RWPE2 (cell line): ENCODE measurements around the gene RIC1.
"Not testable (repeated sequence)": the region's sequence is repeated elsewhere in the genome, so short reads cannot be mapped to it uniquely, and the experiment has no call there.

Experiments used
- ATAC-seq: fragments of 200-7000 bp; cut with Tn5 transposase; 3 replicates; pipeline ENCODE4 v1.9.1; 2021; ENCODE audit warnings: low read depth
- DNase-seq: peaks from one replicate; pipeline ENCODE4 v3.0.0-alpha.2; 2020; ENCODE audit warnings: low spot score
- H3K27ac ChIP-seq: fragments of 450-650 bp; 2 replicates; pipeline ENCODE4 v1.5.1; 2017; ENCODE audit warnings: mild to moderate bottlenecking; ENCODE audit not compliant: poor library complexity, severe bottlenecking
- H3K27me3 ChIP-seq: fragments of 250-450 bp; sonication (Bioruptor Pico); 2 replicates; pipeline ENCODE4 v1.5.1; 2021; ENCODE audit warnings: mild to moderate bottlenecking, moderate library complexity; ENCODE audit not compliant: insufficient read depth, poor library complexity, severe bottlenecking
- H3K36me3 ChIP-seq: fragments of 250-450 bp; sonication (Bioruptor Pico); 2 replicates; pipeline ENCODE4 v1.5.1; 2020; ENCODE audit warnings: low read depth, mild to moderate bottlenecking, moderate library complexity
- H3K4me1 ChIP-seq: fragments of 250-450 bp; sonication (Bioruptor Pico); 2 replicates; pipeline ENCODE4 v1.5.1; 2021; ENCODE audit warnings: mild to moderate bottlenecking, moderate library complexity; ENCODE audit not compliant: insufficient read depth, poor library complexity, severe bottlenecking
- H3K4me3 ChIP-seq: fragments of 250-450 bp; sonication (Bioruptor Pico); 2 replicates; pipeline ENCODE4 v1.5.1; 2021; ENCODE audit warnings: mild to moderate bottlenecking, moderate library complexity; ENCODE audit not compliant: severe bottlenecking
- H3K9me3 ChIP-seq: fragments of 250-450 bp; sonication (Bioruptor Pico); 2 replicates; pipeline ENCODE4 v1.5.1; 2021; ENCODE audit warnings: mild to moderate bottlenecking, moderate library complexity; ENCODE audit not compliant: severe bottlenecking
- TF ChIP-seq, protein P1 (sequence below): fragments of 450-650 bp; IDR thresholded peaks from one replicate; pipeline ENCODE4 v1.5.1; 2017; ENCODE audit warnings: mild to moderate bottlenecking, moderate library complexity; ENCODE audit not compliant: poor library complexity, severe bottlenecking

RIC1 gene

DNA sequence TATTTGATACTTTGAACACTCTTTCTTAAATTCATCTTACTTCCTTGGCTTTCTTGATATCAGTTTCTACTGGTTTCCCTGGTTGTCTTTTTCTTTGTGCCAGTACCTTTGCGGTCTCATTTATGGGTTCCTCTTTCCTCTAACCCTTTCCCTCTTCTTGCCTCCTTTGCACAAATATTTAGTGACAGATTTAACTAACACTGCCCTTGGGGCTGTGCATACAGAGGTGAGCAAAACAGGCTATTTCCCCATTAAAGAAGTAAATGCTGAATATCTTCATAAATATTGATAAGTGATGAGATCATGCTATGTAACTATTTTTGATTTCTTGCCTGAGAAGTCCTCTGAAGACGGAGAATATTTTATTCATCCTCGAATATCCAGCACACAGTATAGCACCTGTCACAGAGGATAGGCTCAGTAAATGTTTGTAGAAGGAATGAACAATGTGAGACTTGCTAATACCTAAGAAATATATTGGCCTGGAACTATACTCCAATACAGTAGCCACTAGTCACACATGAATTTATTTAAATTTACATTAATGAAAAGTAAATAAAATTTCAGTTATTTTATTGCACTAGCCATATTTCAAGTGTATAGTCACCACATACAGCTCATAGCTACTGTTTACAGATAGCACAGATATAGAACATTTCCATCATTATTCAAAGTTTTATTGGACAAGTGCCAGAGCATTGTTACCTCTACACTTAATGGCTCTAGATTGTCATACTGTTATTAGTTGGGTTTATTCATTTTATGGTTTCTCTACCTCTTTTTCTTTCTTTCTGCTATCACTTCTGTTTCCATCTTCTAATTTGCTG is 90.4 kb downstream of the RIC1 start:
- no peaks in the 10 kb centered on the region for H3K9me3 ChIP-seq
- H3K27me3 ChIP-seq: no peaks in the 10 kb centered on the region
- H3K27ac ChIP-seq: no peak overlapping the region
- peaks cover 9% of the 10 kb centered on the region for H3K4me1 ChIP-seq
- no peak overlapping the region for H3K4me3 ChIP-seq
- ATAC-seq (peak; percentile 67), DNase-seq (no peak)
- peaks cover 45% of the 10 kb centered on the region for H3K36me3 ChIP-seq
- TF ChIP-seq, protein P1, sequence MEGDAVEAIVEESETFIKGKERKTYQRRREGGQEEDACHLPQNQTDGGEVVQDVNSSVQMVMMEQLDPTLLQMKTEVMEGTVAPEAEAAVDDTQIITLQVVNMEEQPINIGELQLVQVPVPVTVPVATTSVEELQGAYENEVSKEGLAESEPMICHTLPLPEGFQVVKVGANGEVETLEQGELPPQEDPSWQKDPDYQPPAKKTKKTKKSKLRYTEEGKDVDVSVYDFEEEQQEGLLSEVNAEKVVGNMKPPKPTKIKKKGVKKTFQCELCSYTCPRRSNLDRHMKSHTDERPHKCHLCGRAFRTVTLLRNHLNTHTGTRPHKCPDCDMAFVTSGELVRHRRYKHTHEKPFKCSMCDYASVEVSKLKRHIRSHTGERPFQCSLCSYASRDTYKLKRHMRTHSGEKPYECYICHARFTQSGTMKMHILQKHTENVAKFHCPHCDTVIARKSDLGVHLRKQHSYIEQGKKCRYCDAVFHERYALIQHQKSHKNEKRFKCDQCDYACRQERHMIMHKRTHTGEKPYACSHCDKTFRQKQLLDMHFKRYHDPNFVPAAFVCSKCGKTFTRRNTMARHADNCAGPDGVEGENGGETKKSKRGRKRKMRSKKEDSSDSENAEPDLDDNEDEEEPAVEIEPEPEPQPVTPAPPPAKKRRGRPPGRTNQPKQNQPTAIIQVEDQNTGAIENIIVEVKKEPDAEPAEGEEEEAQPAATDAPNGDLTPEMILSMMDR: no peak

DNA sequence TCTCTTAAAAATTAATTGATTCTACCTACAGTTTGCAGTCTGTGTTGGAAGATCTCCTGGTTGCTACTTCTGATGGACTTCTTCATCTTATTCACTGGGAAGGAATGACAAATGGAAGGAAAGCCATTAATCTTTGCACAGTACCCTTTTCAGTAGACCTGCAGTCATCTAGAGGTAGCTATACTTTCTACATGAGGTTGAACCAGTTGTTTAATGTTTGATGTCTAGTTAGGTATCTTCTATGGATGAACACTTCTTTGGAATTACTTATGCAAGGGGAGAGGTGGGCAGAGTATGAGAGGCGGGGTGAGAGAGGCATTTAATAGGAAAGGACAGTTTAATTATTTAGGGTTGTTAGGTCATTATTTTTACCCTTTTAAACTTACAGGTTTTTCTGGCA is 91.2 kb downstream of the RIC1 start:
- peaks cover 41% of the 10 kb centered on the region for H3K36me3 ChIP-seq
- peaks cover 6% of the 10 kb centered on the region for H3K4me1 ChIP-seq
- H3K4me3 ChIP-seq: no peak overlapping the region
- no peaks in the 10 kb centered on the region for H3K27me3 ChIP-seq
- TF ChIP-seq, protein P1: no peak
- H3K9me3 ChIP-seq: no peaks in the 10 kb centered on the region
- H3K27ac ChIP-seq: no peak overlapping the region
- ATAC-seq (no peak), DNase-seq (no peak)

DNA sequence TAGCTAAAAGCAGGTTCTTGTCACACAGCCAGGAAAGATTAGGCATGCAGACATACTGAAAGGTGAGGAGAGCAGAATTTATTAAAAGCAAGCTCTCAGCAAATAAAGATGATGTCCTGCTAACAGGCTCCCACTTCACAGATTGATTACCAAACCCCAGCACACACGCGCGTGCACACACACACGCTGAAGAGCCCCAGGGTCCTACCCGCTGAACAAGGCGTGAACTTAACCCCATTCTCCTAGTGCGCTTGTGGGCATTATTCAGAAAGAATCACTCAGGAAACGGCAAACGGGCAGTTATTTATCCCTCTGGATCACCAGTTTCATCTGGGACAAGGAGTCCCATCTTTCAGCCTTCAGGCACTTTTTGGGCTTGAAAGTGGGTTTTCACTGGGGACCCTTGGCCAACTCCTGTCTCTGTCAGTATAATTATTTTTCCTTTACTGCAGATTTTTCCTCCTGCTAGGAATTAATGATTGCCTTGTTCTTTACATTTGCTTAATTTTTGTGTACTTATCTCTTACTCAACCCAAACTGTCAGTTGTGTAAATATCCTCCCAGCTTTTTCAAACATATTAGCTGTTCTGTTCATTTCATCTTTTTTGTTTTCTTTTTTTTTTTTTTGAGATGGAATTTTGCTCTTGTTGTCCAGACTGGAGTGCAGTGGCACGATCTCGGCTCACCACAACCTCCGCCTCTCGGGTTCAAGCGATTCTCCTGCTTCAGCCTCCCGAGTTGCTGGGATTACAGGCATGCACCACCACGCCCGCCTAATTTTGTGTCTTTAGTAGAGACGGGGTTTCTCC is 92.6 kb downstream of the RIC1 start:
- Histone ChIP-seq H3K27ac (no peak overlapping the region), H3K9me3 (no peaks in the 10 kb centered on the region)
- DNase-seq: no peak

DNA sequence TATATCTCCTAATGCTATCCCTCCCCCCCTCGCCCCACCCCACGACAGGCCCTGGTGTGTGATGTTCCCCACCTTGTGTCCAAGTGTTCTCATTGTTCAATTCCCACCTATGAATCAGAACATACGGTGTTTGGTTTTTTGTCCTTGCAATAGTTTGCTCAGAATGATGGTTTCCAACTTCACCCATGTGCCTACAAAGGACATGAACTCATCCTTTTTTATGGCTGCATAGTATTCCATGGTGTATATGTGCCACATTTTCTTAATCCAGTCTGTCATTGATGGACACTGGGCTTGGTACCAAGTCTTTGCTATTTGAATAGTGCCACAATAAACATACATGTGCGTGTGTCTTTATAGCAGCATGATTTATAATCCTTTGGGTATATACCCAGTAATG is 93.8 kb downstream of the RIC1 start:
- peaks cover 28% of the 10 kb centered on the region for H3K36me3 ChIP-seq
- not testable (repeated sequence) for ATAC-seq, H3K4me3 ChIP-seq, H3K9me3 ChIP-seq, H3K4me1 ChIP-seq, DNase-seq, H3K27me3 ChIP-seq, H3K27ac ChIP-seq

More for the DNA sequence above, 92.6 kb downstream of the RIC1 start:
- Histone ChIP-seq H3K27me3 (no peaks in the 10 kb centered on the region), H3K4me3 (no peak overlapping the region), H3K36me3 (peaks cover 33% of the 10 kb centered on the region), H3K4me1 (peaks cover 6% of the 10 kb centered on the region)
- ATAC-seq: no peak
- TF ChIP-seq, protein P1: no peak

DNA sequence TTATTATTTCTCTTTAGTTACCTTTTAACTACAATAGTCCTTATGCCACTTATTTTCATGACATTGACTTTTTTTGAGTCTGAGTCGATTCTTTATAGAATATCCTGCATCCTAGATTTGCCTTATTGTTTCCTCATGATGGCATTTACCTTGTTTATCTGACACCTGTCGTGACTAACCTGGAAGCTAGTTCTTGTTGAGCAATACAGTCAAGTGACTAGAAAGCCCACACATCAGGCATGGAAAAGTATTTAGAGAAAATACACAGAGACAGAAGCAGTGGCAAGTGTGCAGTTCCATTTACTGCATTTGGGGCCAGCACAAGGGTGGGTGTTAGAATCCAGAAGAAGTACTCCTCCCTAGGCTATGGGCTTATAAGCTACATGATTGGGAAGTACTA is 106.2 kb downstream of the RIC1 start:
- Histone ChIP-seq H3K4me1 (no peaks in the 10 kb centered on the region), H3K27me3 (no peaks in the 10 kb centered on the region), H3K9me3 (no peaks in the 10 kb centered on the region), H3K4me3 (no peak overlapping the region), H3K36me3 (peaks cover 47% of the 10 kb centered on the region), H3K27ac (no peak overlapping the region)
- no peak for DNase-seq
- TF ChIP-seq, protein P1: no peak
- no peak for ATAC-seq
